K562 (cell line): ENCODE measurements around the gene ALK. TPM values are rescaled to one million over a fixed set of nuclear protein-coding genes. Genes with fewer than 3 reads are reported as not detected.

Experiments
- ATAC-seq: fragments of 200-7000 bp; cut with Tn5 transposase; 3 replicates; pipeline ENCODE4 v1.9.1; 2020; ENCODE audit warnings: moderate library complexity
- BruUV-seq: library from RNA; stranded (reverse); fragments of 400-500 nt; replicated peaks from 2 replicates; lab custom pipeline; 2021; lab: Mats Ljungman, UMichigan
- CTCF ChIA-PET: fragments of 300-600 bp; formaldehyde crosslinking; extraction: SDS; loops from one replicate; lab custom pipeline; 2021; ENCODE audit warnings: low intra/inter-chr PET ratio; lab: Yijun Ruan, JAX
- POLR2A ChIA-PET: fragments of 300-600, 350-650 bp; sonication (Branson Sonifier 250); formaldehyde crosslinking; extraction: SDS; loops from one replicate; lab custom pipeline; 2021; ENCODE audit warnings: antibody characterized with exemption, inconsistent platforms; lab: Yijun Ruan, JAX
- DNase-seq, 4 experiments: peaks; one replicate each; pipeline versions ENCODE4 v3.0.0 to v3.0.0-alpha.2; 2011 to 2018; ENCODE audit warnings: low spot score in 3 of 4, mixed read lengths in 3 of 4; ENCODE audit errors: extremely low read depth in 1 of 4
- FAIRE-seq: peaks from 2 replicates; lab custom pipeline; 2011; peaks lifted over from hg19 to GRCh38; lab: Jason Lieb, UNC
- H2AFZ ChIP-seq: 2 replicates; pipeline ENCODE4 v1.6.0; 2011; ENCODE audit warnings: low read depth, low read length, control low read depth, inconsistent platforms
- H3K27ac ChIP-seq: fragments of 200-600 bp; 3 replicates; pipeline ENCODE4 v1.8.0; 2011; ENCODE audit warnings: low read depth, mild to moderate bottlenecking, control low read depth, inconsistent platforms, low read length, moderate library complexity, mixed read lengths; ENCODE audit errors: extremely low read depth
- H3K27me3 ChIP-seq, 2 experiments: fragments of 300-600 bp in 1 of 2; 2 replicates in 1 of 2; 3 replicates in 1 of 2; pipeline versions ENCODE4 v1.6.0 to v1.8.0; 2011; ENCODE audit warnings: inconsistent platforms in 2 of 2, low read length in 2 of 2, mild to moderate bottlenecking in 1 of 2, mixed read lengths in 1 of 2, moderate library complexity in 1 of 2; ENCODE audit not compliant: control insufficient read depth in 2 of 2, insufficient read depth in 2 of 2
- H3K36me3 ChIP-seq: fragments of 300-600 bp; 3 replicates; pipeline ENCODE4 v1.8.0; 2011; ENCODE audit warnings: mild to moderate bottlenecking, low read length, inconsistent platforms; ENCODE audit not compliant: control insufficient read depth, insufficient read depth
- H3K4me1 ChIP-seq, 2 experiments: fragments of 200-600 bp in 1 of 2; replicated peaks in 1 of 2; 2 replicates in 1 of 2; 3 replicates in 1 of 2; pipeline versions ENCODE4 v1.5.1 to v1.8.0; 2011; ENCODE audit warnings: inconsistent platforms in 2 of 2, low read length in 2 of 2, mild to moderate bottlenecking in 1 of 2, mixed read lengths in 1 of 2, moderate library complexity in 1 of 2; ENCODE audit not compliant: control insufficient read depth in 2 of 2, insufficient read depth in 2 of 2
- H3K4me2 ChIP-seq: 2 replicates; pipeline ENCODE4 v1.6.1; 2011; ENCODE audit warnings: low read length, control low read depth, inconsistent platforms, mixed read lengths; ENCODE audit not compliant: insufficient read depth
- H3K4me3 ChIP-seq: fragments of 200-600 bp; sonication (generic), shearing (Covaris generic); 2 replicates; pipeline ENCODE4 v1.5.1; 2016; ENCODE audit warnings: control low read depth, inconsistent platforms
- H3K79me2 ChIP-seq: fragments of 200-600 bp; 3 replicates; pipeline ENCODE4 v1.8.0; 2011; ENCODE audit warnings: low read length, inconsistent platforms; ENCODE audit not compliant: control insufficient read depth, insufficient read depth
- H3K9ac ChIP-seq, 2 experiments: 2 replicates each; pipeline versions ENCODE4 v1.6.0 to v1.6.1; 2011; ENCODE audit warnings: low read depth in 2 of 2, low read length in 2 of 2, control low read depth in 1 of 2, inconsistent platforms in 1 of 2, mild to moderate bottlenecking in 1 of 2, mixed read lengths in 1 of 2; ENCODE audit not compliant: insufficient read depth in 1 of 2
- H3K9me1 ChIP-seq: one replicate; pipeline ENCODE4 v1.6.0; 2011; ENCODE audit warnings: inconsistent platforms, mild to moderate bottlenecking, low read length, moderate library complexity; ENCODE audit not compliant: control insufficient read depth, insufficient read depth
- H3K9me3 ChIP-seq: replicated peaks from 2 replicates; pipeline ENCODE4 v1.5.1; 2011; ENCODE audit warnings: low read depth, low read length, inconsistent platforms; ENCODE audit not compliant: control insufficient read depth, insufficient read depth
- H4K20me1 ChIP-seq: replicated peaks from 2 replicates; pipeline ENCODE4 v1.6.1; 2011; ENCODE audit warnings: low read length, inconsistent platforms, mixed read lengths; ENCODE audit not compliant: control insufficient read depth, insufficient read depth
- CBX5 ChIP-seq: IDR thresholded peaks from 2 replicates; pipeline ENCODE4 v1.6.1; 2014; ENCODE audit warnings: low read depth, borderline replicate concordance
- CBX8 ChIP-seq: fragments of 200-600 bp; sonication (generic); IDR thresholded peaks from 2 replicates; pipeline ENCODE4 v1.6.1; 2012; ENCODE audit warnings: borderline replicate concordance, mixed run types, low read depth, mild to moderate bottlenecking, moderate library complexity, mixed read lengths, low read length, control low read depth, inconsistent platforms; ENCODE audit not compliant: poor library complexity, severe bottlenecking; ENCODE audit errors: extremely low read depth
- CHD4 ChIP-seq: fragments of 200-600 bp; sonication (generic); IDR thresholded peaks from 3 replicates; pipeline ENCODE4 v1.6.1; 2012; ENCODE audit warnings: low read depth, mild to moderate bottlenecking, mixed read lengths, low read length, inconsistent platforms; ENCODE audit not compliant: insufficient read depth, insufficient replicate concordance, poor library complexity, severe bottlenecking
- ELF4 ChIP-seq: fragments of 450-650 bp; formaldehyde crosslinking; IDR thresholded peaks from 2 replicates; pipeline ENCODE4 v1.4.0; 2022; ENCODE audit warnings: missing genetic modification characterization
- HMG20B ChIP-seq: fragments of 250-450 bp; sonication (Bioruptor Pico); IDR thresholded peaks from 2 replicates; pipeline ENCODE4 v1.5.0; 2021; ENCODE audit warnings: mild to moderate bottlenecking
- KDM1A ChIP-seq, 2 experiments: fragments of 450-650 bp; IDR thresholded peaks; 2 replicates each; pipeline ENCODE4 v1.6.1; 2016; ENCODE audit warnings: mild to moderate bottlenecking in 2 of 2
- POLR2G ChIP-seq: fragments of 200-400 bp; formaldehyde crosslinking; IDR thresholded peaks from 2 replicates; pipeline ENCODE4 v1.6.1; 2017; ENCODE audit warnings: low read depth, mild to moderate bottlenecking, antibody characterized with exemption, low read length, moderate library complexity
- TAF7 ChIP-seq: fragments of 450-650 bp; IDR thresholded peaks from 2 replicates; pipeline ENCODE4 v1.6.1; 2016; ENCODE audit warnings: missing genetic modification characterization, missing compliant biosample characterization
- ZNF76 ChIP-seq: fragments of 250-450 bp; sonication (Bioruptor Pico); IDR thresholded peaks from 2 replicates; pipeline ENCODE4 v1.4.0; 2020; ENCODE audit warnings: mild to moderate bottlenecking, moderate library complexity, borderline replicate concordance
- WGBS: fragments of 100-300 bp; shearing (Covaris generic); methylation state at CpG from one replicate; pipeline ENCODE4 v1.1.6; 2016; ENCODE audit warnings: low coverage, mixed read lengths; ENCODE audit not compliant: insufficient coverage; ENCODE audit errors: missing lambda C conversion rate; 5-methylcytosine and 5-hydroxymethylcytosine counted together
- in situ Hi-C: fragments of 300-500 bp; cut with MboI; formaldehyde crosslinking; loops from 4 replicates; pipeline ENCODE4 v1.15.0; 2018; ENCODE audit warnings: inconsistent platforms, mixed read lengths
- intact Hi-C: fragments of 100-400 bp; cut with micrococcal nuclease; formaldehyde crosslinking; loops from 2 replicates; pipeline ENCODE4 v1.14.2; 2022
- polyA plus RNA-seq, 8 experiments: library from polyadenylated mRNA; depleted of rRNA in 4 of 8; stranded (reverse) in 5 of 8; unstranded in 3 of 8; fragments of >200 nt; fragmentation: Nextera tagmentation in 2 of 8; fragmentation: Illumina TruSeq in 1 of 8; extraction: Ambion mirVana in 2 of 8; extraction: Trizol in 1 of 8; gene quantifications; 2 replicates each; pipeline versions ENCODE4 v1.2.1 to v1.2.3, GENCODE V29; 2011 to 2014; ENCODE audit warnings: inconsistent platforms in 1 of 8, missing spikeins in 1 of 8
- total RNA-seq, 7 experiments: library from RNA; depleted of rRNA in 6 of 7; stranded (reverse); fragments of >200 nt in 6 of 7; fragmentation: Illumina TruSeq in 2 of 7; extraction: Trizol in 2 of 7; gene quantifications; 2 replicates each; pipeline versions ENCODE4 v1.2.1 to v1.2.3, GENCODE V29; 2011 to 2021; ENCODE audit warnings: low replicate concordance in 1 of 7
- TF ChIP-seq, protein P1 (sequence below): sonication (generic); IDR thresholded peaks from 2 replicates; pipeline ENCODE4 v1.6.1; 2016

The ALK gene
- total and polyA plus RNA-seq, 9 of the 15 experiments (the other 6 are each of a cell fraction or from before 2014, with no cell fraction given) = not detected

DNA sequence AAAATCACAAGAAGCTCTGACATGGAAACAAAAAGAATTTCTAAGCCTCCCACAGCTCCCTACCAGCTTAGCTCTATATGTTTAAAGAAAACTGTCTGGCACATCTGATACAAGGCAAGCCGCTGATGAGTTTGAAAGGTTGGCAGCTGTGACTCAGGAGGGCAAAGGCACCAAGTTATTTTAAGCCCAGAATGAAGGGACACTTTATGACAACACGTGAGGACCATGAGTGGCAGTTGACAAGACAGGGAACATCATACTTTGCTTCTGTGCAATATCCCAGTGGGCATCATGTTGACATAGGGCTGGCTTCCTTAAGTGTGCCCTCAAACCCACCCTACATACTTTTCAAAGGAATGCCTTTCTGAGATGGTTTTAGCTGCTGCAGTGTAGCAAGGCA is 533.3 kb downstream of the ALK start:
- Histone ChIP-seq H3K4me3 (no peak overlapping the region), H3K4me2 (no peak overlapping the region), H3K4me1 (no peaks in the 10 kb centered on the region), H3K79me2 (no peaks in the 10 kb centered on the region), H3K36me3 (no peaks in the 10 kb centered on the region), H3K27me3 (peaks cover 0 to 8% of the 10 kb centered on the region in 2 experiments; a peak in 2 of 5 replicates), H4K20me1 (no peaks in the 10 kb centered on the region; the same call in 1 of the 2 replicates), H3K9ac (no peak overlapping the region), H3K9me1 (no peaks in the 10 kb centered on the region), H3K9me3 (no peaks in the 10 kb centered on the region), H2AFZ (no peak overlapping the region), H3K27ac (no peak overlapping the region)
- FAIRE-seq = no peak
- BruUV-seq = no TSS peak
- WGBS = 0% methylated on average over 2 of the region's 2 CpGs
- ATAC-seq = no peak
- intact Hi-C loops (no loop called here), in situ Hi-C loops (no loop called here)
- ChIA-PET CTCF (no interaction called here), POLR2A (no interaction called here)
- DNase-seq = no peak
- TF ChIP-seq CBX5 (no peak), POLR2G (no peak), HMG20B (CRISPR knock-in tag) (no peak), CBX8 (no peak), TAF7 (tag) (no peak), ELF4 (CRISPR knock-in tag) (no peak), ZNF76 (CRISPR knock-in tag) (no peak), KDM1A (IDR thresholded peaks at IDR 0.05) (no peak), CHD4 (no peak)
- TF ChIP-seq, protein P1, sequence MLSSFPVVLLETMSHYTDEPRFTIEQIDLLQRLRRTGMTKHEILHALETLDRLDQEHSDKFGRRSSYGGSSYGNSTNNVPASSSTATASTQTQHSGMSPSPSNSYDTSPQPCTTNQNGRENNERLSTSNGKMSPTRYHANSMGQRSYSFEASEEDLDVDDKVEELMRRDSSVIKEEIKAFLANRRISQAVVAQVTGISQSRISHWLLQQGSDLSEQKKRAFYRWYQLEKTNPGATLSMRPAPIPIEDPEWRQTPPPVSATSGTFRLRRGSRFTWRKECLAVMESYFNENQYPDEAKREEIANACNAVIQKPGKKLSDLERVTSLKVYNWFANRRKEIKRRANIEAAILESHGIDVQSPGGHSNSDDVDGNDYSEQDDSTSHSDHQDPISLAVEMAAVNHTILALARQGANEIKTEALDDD = no peak
- TF ChIP-seq, all 486 proteins: peak for 0
